Measurements from ENCODE around the gene SLC3A2.
"Not testable (repeated sequence)": the region's sequence is repeated elsewhere in the genome, so short reads cannot be mapped to it uniquely, and the experiment has no call there.

The SLC3A2 gene

DNA sequence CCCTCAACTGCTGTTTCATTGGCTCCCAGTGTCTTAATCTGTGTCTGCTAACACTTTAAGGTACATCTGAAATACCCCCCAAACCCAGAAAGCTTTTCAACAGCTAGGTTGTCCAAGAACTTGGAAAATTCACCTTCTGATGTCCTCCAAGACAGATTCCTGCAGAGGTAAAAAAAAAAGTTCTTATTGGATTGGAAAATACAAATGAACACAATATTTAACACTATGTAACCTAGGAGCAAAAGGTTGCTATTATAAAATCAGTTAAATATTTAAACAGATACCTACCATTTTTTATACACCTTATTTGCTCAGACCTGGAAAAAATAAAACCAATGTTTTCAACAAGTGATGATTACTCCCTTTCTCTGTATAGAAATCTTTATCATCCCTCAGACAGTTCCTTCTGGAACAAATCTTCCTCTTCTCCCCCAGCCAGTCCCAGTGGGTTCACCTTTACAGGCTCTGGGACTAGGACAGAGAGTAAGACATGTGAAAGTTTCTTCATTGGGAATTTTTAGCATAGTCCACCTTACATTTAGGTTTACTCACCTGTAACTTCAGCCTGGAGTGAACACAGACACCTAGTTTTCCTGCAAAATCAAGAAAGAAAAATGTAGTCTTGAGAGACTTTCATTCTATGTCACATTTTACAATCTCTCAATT is 28.0 kb upstream of the SLC3A2 start:
- no peak for DNase-seq (ENCODE audit: low read depth)

DNA sequence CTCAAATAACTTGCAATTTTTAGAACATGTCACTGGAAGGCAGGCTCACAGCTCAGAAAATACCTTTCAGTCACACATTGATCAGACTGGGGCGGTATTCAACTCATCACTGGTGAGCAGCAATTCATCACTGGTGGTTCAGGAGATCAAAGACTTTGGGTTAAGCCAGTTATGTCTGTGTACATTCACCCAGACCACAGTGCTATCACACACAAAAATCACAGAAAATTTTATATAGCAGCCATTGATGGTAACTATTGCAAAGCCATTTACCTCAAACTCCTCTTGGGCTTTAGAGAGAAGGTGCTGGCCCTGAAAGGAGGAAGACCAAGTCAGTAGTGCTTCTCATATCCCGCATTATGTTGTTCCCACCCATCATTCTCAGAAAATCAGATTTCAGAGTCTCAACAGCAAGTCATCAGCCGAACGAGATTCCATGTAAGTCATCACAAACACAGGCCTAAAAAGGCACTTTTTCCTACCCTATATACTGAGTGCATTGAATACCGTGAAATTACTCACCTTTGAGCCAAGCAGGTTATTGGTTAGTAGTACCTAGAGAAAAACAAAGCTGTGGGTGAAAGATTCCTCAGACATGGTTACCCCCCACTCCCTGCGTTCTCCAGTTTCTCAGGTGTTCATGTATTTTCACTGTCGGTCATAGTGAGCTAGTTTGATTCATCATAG is 27.3 kb upstream of the SLC3A2 start:
- DNase-seq (ENCODE audit: low read depth): no peak

DNA sequence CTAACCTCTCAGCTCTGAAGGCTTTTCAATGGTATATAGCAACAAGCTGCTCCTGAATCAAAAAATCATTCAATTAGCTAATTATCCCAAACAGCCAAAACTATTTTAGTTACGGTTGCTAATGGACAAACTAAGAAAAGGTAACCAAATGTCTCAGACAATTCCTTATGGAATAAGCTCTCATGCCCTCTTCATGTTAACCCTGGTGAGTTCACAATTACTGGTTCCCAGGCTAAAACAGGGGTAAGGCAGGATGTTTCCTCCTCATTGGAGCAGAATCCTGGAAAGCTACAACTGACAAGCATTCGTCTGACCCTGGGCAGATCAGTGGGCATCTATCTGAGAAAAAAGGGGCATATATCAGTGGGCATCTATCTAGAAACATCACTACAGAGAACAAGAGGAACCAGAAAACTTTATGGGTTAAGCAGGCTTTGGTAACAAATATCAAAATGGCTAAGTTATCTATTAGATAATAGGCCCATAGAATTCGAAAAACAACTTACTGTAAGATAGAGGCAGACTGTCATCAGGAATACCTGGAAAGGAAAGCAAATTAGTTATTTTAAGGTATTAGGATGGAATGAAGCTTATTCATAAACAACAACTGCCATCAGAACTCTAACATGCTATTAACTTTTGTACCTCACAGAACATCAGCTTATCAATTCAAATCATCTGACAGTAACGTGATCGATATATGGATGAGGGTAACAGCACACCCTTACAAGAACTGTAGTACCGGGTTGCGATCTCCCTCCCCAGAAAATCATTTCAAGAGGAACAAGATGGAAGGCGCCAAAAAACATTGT is 26.5 kb upstream of the SLC3A2 start:
- no peak for DNase-seq (ENCODE audit: low read depth)

DNA sequence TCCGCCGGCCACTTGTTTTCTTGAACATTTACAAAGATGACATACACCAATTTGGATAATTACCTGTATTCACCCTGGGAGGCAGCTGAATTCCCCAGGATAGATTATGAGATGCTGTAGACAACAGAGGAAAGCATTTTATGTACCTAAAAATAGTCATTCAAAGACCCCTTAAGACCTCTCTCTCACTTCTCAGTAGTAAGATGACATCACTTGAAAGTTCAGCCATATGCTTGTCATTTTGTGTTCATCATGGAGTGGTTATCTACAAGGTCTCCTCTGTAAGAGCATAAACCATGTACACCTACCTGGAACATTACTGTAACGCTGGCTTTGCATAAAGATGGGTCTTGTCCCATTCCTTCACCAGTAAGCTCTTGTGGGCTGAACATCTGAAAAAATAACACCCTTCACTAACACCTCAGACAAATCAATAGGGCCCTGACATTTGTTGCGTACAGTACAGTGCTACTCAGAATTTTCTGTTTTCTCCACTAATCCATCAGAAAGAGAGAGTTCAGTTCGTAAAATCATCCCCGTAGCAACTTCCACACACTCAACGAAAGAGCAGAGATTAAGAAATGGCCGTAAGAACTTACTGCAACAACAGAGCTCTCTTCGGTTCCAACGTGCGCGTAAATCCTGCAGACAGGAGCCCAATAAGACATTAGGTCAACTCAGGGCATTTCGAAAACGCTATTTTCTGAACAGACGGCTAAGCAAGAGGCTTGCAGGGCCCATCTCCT is 25.7 kb upstream of the SLC3A2 start:
- no peak for DNase-seq (ENCODE audit: low read depth)

DNA sequence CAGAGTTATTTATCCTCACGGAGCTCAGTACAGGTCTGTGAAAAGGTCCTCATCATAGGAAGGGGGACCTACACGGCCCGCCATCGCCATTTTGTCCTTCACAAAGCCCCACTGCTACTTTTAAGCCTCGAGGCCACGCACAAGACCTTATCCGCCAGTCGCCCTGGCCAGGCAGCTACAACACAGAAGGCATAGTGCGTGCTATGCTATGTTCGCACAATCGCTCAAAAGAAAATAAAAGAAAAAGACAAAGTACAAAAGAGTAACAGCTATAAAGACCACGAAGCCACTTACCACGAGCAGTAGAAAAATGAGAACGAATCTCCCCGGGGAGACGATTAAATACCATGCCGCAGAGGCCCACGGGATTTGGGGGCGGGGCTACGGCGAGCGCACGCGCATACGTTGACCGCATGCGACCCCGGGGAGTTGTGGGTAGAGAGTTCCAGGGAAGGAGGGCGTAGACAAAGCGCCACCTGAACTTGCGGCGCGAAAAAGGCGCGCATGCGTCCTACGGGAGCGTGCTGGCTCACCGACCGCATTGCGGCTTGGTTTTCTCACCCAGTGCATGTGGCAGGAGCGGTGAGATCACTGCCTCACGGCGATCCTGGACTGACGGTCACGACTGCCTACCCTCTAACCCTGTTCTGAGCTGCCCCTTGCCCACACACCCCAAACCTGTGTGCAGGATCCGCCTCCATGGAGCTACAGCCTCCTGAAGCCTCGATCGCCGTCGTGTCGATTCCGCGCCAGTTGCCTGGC is 24.9 kb upstream of the SLC3A2 start:
- peak; percentile 94 for DNase-seq (ENCODE audit: low read depth)

GRCh38 chr11:62856333-62856895 is 24.3 kb upstream of the SLC3A2 start:
- no peak for DNase-seq (ENCODE audit: low read depth)

DNA sequence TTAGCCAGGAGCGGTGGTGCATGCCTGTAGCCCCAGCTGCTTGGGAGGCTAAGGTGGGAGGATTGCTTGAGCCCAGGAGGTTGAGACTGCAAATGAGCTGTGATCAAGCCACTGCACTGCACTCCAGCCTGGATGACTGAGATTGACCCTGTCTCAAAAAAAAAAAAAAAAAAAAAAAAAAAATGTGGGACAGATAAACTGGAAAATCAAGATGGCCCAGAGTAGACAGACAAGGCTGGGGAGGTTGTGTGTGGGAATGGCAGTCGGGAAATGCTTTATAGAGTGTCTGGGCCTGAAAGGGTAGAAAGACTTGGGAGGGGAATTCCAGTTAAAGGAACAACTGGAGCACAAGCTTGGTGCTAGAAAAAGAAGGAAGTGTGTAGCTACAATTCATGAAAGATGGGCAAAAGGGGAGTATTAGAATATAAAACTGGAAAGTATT is 23.1 kb upstream of the SLC3A2 start:
- DNase-seq (ENCODE audit: low read depth): no peak

- DNase-seq (ENCODE audit: low read depth): no peak
Observed at GRCh38 chr11:62858201-62858600, 22.5 kb upstream of the SLC3A2 start.

DNA sequence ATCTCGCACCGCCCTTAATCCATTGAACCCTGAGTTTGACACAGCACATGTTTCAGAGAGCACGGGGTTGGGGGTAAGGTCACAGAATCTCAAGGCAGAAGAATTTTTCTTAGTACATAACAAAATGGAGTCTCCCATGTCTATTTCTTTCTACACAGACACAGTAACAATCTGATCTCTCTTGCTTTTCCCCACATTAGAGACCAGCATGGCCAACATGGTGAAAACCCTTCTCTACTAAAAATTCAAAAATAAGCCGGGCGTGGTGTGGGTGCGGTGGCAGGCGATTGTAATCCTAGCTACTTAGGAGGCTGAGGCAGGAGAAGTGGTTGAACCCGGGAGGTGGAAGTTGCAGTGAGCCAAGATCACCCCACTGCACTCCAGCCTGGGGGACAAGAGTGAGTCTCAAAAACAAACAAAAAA is 21.4 kb upstream of the SLC3A2 start:
- DNase-seq (ENCODE audit: low read depth): not testable (repeated sequence)

- no peak for DNase-seq (ENCODE audit: low read depth)
Observed at GRCh38 chr11:62860835-62861563, 19.7 kb upstream of the SLC3A2 start.

- DNase-seq (ENCODE audit: low read depth): not testable (repeated sequence)
Observed at GRCh38 chr11:62861564-62862192, 19.0 kb upstream of the SLC3A2 start.

GRCh38 chr11:62863687-62864335 is 16.9 kb upstream of the SLC3A2 start:
- DNase-seq (ENCODE audit: low read depth): no peak

DNA sequence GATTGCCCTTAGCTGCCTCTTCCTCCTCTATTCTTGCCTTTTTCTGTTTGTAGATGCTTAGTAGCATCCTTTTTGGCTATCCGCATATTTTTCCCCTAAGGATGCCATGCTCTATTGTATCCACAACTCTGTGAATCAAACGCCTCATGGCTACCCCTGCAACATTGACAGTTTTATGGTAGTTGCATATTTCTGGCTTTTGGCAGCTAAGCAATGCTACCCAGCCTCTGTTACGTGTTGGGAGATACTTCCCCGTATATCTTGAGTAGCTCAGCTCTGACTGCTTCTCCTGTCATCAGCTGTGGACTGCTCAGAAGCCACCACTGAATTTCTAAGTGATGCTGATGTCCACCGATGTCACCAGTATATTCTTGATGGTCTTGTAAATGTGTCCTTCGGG is 15.1 kb upstream of the SLC3A2 start:
- no peak for DNase-seq (ENCODE audit: low read depth)

- no peak for DNase-seq (ENCODE audit: low read depth)
Observed at GRCh38 chr11:62874851-62875250, 5.8 kb upstream of the SLC3A2 start.

DNA sequence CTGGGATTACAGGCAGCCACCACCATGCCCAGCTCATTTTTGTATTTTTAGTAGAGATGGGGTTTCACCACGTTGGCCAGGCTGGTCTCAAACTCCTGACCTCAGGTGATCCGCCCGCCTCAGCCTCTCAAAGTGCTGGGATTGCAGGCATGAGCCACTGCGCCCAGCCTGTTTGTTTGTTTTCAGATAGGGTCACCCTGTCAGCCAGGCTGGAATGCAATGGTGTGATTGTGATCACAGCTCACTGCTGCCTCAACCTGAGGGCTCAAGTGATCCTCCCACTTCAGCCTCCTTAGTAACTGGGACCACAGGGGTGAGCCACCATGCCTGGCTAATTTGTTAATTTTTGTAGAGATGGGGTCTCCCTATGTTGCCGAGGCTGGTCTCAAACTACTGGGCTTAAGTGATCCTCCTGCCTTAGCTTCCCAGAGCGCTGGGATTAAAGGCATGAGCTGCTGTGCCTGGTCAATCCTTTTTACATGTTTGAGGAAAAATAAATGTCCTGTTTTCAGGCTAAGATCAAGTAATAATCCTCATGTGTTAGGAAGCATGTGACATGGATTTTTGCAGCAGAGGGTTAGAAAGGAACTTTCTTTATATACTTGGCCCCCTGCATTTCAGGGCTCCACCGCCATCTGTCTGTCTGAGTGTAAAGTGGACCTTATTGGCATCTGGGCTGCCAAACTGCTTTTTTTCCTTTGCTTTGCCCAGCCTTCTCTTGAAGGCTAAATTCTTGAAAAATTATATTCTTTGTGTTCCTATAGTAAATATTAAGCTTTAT is 4.8 kb upstream of the SLC3A2 start:
- DNase-seq (ENCODE audit: low read depth): no peak

GRCh38 chr11:62876712-62877111 is 4.0 kb upstream of the SLC3A2 start:
- DNase-seq (ENCODE audit: low read depth): no peak

DNA sequence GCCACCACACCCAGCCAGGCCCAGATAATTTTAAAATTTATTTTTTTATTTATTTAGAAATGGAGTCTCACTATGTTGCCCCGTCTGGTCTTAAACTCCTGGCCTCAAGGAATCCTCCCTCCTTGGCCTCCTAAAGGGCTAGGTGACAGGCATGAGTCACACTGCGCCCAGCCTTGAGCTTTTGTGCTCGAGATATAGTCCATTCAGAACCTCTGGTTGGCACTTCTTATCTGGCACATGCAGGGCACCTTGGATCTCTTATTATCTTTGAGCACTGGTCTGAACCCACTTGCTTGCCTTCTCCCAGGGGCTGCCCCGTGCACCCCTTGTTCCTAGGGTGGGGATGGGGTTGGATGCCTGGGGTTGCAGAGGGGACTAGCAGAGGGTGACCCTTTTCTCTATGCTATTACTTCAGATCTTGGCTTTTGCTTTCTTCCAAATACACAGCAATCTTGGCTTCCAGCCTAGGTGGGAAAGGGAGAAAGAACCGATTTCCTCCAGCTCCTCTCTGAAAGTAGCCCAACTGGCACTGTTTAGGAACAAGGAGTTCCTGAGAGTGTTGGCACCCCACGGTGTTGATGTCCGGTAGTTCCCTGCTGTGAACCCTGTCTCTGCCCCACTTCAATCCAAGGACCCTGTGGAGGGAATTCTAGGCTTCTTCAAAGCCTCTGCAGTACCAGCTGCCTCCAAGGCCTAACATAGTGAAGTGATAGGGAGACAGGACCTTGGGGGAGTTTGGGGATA is 1.3 kb upstream of the SLC3A2 start:
- DNase-seq (ENCODE audit: low read depth): no peak

GRCh38 chr11:62880231-62880802 is 379 bp upstream of the SLC3A2 start:
- DNase-seq (ENCODE audit: low read depth): no peak
